Breast epithelium (tissue), 3 donors: ENCODE data around the gene TMEM182.

ENCODE experiments used
- CTCF ChIP-seq, 3 donors: fragments of 450-650 bp; IDR thresholded peaks; one replicate each; pipeline ENCODE4 v1.5.1; 2016 to 2017; ENCODE audit warnings: antibody characterized with exemption in 3 of 3, mild to moderate bottlenecking in 3 of 3, moderate library complexity in 3 of 3
- POLR2A ChIP-seq: fragments of 450-650 bp; IDR thresholded peaks from one replicate; pipeline ENCODE4 v1.6.1; 2016; ENCODE audit warnings: antibody characterized with exemption, mild to moderate bottlenecking, moderate library complexity
- POLR2AphosphoS5 ChIP-seq, 3 donors: sonication (generic); formaldehyde crosslinking; IDR thresholded peaks; one replicate each; pipeline ENCODE4 v1.6.1; 2017; ENCODE audit warnings: antibody characterized with exemption in 3 of 3

- TF ChIP-seq CTCF (IDR thresholded peaks at IDR 0.05), result no peak
- no peak for TF ChIP-seq POLR2A
- TF ChIP-seq POLR2AphosphoS5 (IDR thresholded peaks at IDR 0.05), result no peak
Measured at GRCh38 chr2:102832789-102833188, 71.0 kb downstream of the TMEM182 start.
